EL (cell line): ENCODE measurements around the gene PCBP4.
"Not testable (repeated sequence)": the region's sequence is repeated elsewhere in the genome, so short reads cannot be mapped to it uniquely, and the experiment has no call there.

ENCODE experiments used
- DNase-seq: peaks from one replicate; pipeline ENCODE4 v3.0.0-alpha.2; 2016

The PCBP4 gene

DNA sequence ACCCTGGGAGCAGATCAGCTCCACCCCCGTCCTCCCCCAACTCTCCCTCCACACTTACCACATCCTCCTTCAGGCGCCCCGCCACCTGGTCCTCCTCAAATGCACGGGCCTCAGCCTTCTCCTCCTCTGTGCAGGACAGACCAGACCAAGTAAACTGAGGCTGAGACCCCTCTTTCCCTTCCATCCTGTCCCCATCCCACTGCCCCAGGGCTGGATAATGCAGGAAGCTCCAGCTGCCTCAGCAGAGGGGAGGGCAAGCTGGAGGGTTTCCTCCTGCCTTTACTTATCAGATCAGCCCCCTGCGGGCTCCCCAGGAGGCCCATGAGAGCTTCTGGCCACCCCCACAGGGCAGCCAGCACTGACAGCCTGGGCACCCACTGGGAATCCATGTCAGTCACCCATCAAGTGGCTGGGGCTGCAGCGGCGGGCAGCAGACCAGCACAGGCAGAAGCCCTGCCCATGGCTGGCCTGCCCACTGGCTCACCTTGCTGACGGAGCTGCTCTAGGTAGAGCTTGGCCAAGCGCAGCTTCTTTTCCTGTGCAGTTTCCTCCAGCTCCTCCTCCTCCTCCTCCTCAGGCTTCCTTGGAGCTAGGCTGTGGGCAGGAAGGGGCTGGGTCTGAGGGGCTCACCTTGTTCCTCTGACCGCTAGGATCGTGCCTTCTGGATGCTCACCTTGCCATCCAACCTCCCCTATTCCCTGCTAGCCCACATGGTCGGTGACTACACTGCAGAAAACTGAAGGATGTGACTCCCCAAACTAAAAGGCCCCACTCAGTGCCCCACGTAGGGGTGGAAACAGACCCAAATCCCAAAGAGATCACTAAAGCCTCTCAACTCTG, 29.4 kb downstream of the PCBP4 start:
- DNase-seq: no peak

- DNase-seq: peak; percentile 14
Observed at GRCh38 chr3:51937014-51937413, 30.2 kb downstream of the PCBP4 start.

- DNase-seq: no peak
Observed at GRCh38 chr3:51935886-51936755, 31.1 kb downstream of the PCBP4 start.

DNA sequence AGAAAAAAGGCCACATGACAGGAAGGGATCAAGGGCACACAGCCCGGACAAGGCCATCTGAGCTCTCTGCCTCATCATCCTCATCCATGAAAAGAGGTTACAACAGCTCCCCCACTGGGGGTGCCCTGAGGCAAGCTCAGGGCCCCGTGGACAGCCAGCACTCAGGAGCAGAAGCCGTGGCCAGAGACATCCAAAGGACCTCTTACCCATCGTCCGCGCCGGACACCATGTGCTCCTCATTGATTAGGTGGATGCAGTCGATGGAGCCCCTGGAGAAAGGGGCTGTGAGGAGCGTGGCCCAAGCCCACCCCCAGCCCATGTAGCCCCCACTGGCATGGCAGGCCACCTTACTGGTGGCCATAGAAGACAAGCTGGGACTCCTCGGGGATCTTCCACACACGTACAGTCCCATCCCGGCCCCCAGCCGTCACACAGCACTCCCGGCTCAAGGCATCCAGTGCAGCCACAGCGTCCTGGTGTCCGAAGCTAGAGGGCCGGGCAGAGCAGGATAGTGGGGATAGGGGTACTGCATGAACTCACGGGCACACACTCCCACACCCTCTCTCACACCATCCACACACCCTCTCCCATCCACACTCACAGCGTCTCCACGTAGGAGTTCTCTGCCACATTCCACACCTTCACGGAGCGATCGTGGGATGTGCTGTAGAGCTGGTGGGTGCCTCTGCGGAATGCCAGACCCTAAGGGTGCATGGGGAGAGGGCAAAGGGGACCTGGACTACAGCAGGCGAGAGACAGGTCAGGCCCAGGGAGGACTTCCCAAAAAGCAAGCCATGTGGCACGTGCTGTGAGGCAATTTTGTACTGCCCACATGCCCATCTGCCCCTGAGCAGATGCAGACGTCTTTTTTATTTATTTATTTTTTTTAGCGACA, 32.0 kb downstream of the PCBP4 start:
- DNase-seq: no peak

GRCh38 chr3:51934139-51934850, 33.0 kb downstream of the PCBP4 start:
- DNase-seq: no peak

DNA sequence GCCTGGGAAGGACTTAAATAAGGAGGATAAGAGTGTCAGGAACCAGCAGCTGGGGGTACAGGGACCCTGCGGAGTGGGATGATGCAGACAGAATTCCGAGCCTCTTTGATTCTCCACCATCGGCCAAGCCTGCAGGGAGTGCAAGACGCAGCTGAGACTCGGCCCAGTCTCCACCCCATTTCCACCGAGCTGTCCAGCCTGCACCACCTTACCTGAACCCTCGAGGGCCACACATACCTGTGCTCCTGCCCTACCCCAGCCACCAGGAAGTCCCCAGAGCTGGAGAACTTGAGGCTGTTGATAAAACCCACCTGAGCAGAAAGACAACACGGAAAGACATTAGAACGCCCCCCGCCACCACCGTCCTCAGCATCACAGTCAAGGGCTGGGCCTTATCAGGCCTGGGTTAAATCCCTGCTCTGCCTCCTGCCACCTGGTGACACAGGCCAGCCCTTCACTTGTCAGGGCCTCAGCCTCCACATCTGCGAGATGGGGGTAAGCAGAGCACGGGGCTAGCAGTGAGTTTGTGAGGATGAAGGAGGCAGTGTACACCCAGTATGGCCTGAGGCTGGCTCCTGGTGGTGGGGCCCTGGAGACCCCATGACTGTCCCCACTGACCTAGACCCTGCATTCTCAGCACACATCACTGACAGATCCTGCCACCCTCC, 33.6 kb downstream of the PCBP4 start:
- no peak for DNase-seq

- no peak for DNase-seq
Observed at GRCh38 chr3:51932471-51933370, 34.5 kb downstream of the PCBP4 start.

GRCh38 chr3:51931756-51932155, 35.5 kb downstream of the PCBP4 start:
- no peak for DNase-seq

- DNase-seq: no peak
Observed at GRCh38 chr3:51930439-51930838, 36.8 kb downstream of the PCBP4 start.

GRCh38 chr3:51929420-51930003, 37.7 kb downstream of the PCBP4 start:
- DNase-seq: no peak

DNA sequence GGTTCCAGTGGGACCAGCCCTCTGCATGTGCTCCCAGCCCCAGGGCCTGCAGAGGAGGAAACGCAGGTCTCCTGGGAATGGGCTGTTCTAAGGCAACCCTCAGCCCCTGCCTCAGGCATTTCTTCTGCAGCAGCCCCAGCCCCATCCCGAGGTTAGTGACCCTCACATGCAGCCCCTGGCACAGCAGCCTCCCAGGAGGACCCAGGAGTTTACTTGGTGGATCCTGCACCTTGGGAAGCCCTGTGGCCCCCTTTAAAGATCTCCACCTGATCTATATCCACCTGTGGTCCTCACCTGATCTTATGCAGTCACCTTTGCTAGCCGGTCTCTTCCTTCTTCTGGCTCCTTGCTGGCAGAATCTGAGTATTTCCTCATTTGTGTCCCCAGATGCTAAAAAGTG, 38.3 kb downstream of the PCBP4 start:
- not testable (repeated sequence) for DNase-seq

GRCh38 chr3:51928438-51928837, 38.8 kb downstream of the PCBP4 start:
- DNase-seq: no peak

GRCh38 chr3:51927061-51927977, 39.9 kb downstream of the PCBP4 start:
- no peak for DNase-seq

DNA sequence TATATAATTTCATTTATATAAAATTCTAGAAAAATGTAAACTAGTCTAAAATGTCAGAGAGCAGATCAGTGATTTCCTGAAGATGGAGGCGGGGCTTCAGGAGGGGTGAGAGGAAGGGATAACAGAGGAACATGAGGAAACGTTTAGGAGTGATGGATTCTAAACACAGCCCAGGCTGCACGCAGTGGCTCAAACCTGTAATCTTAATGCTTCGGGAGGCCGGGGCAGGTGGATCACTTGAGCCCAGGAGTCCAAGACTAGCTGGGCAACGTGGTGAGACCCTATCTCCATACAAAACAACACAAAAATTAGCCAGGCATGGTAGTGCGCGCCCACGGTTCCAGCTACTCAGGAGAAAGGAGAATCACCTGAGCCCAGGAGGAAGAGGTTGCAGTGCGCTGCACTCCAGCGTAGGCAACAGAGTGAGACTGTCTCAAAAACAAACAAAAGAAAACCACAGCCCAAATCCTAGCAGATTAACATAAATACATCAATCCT, 46.1 kb downstream of the PCBP4 start:
- DNase-seq: no peak

DNA sequence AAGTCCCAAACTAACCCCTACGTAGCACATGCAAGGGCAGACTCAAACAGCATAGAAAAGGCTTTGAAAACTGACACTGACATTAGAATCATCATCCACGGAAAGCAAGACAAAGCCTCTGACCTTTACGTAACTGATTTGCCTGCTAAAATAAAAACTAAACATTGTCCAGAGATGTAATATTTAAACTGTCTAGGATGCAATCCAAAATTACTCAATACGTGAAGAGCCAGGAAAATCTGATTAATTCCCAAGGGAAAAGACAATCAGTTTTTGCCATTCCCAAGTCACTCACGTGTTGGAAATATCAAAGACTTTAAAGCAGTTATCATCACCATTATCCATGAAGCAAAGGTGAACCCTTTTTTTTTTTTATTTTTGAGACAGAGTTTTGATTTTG, 50.8 kb downstream of the PCBP4 start:
- DNase-seq: no peak

- DNase-seq: no peak
Observed at GRCh38 chr3:51908026-51908425, 59.2 kb downstream of the PCBP4 start.
